Measurements from ENCODE around the gene S100A9.

S100A9 gene

DNA sequence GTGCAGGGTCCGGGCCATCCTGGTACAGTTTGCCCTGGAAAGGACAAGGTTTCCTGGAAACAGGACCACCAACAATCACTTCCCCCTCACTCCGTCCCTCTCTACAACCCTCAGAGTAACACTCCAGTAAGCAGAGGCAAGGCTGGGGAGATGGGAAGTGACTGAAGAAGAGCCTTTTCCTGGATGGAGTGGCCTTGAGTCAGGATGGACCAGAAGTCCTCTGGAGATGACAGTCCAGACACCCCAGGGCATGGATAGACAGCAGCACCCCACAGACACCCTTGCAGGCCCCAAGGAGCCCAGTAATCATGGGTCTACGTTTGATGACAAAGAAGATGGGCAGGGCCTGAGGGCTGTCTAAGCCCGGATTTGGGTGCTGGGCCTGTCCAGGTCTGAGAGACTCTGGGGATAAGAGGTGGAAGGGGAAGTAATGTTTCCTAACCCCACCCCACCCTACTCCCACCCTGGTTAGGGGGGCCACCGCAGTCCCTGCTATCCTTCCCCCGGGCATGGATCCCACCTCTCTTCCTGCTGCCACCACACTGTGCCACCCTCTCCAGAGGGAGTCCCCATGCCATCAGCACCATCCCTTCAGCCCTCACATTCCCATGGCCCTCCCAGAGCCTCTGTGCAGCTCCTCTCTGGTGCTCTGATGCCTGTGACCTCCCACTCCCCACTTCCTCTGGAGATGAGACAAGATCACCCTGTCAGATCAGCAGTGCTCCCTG, 40.4 kb downstream of the S100A9 start:
- TF ChIP-seq CTCF (IDR thresholded peaks at IDR 0.05) = no peak
- TF ChIP-seq ZFX (IDR thresholded peaks at IDR 0.05; ENCODE audit: borderline replicate concordance) = no peak
- no peak overlapping the region for H3K27ac ChIP-seq

DNA sequence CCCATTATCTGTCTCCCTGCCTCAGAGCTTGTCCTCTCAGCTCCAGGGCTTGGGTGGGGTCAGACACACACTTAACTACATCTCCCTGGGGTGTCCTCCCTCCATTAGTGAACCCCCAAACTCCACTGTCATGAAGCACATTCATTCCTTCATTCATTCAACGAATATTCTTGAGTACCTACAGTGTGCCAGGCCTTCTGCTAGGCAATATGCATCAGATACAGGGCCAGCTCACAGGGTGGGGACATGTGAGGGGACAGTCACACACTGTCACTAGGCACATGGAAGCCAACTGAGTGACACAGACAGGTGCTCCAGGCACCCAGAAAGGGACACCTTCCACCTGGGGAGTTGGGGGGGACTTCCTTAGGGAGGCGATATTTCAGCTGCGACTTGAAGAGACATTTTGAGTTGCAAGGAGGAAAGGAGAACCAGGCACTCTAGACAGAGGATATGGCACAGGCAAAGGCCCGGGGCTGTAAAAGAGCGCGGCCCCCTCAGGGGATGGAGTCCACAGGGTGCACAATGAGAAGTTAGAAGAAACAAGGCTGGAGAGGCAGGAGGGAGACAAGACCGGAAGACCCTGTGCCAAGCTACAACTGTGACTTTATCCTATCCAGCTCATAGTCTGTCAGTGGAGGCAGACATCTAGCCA, 41.9 kb downstream of the S100A9 start:
- TF ChIP-seq CTCF (IDR thresholded peaks at IDR 0.05) (no peak), ZFX (IDR thresholded peaks at IDR 0.05; ENCODE audit: borderline replicate concordance) (no peak)
- no peak overlapping the region for H3K27ac ChIP-seq

GRCh38 chr1:153400244-153400643, 42.6 kb downstream of the S100A9 start:
- no peak overlapping the region for H3K27ac ChIP-seq
- TF ChIP-seq ZFX (IDR thresholded peaks at IDR 0.05; ENCODE audit: borderline replicate concordance) (no peak), CTCF (IDR thresholded peaks at IDR 0.05) (no peak)

GRCh38 chr1:153401461-153401860, 43.8 kb downstream of the S100A9 start:
- H3K27ac ChIP-seq = no peak overlapping the region
- TF ChIP-seq ZFX (IDR thresholded peaks at IDR 0.05; ENCODE audit: borderline replicate concordance) = no peak
- no peak for TF ChIP-seq CTCF (IDR thresholded peaks at IDR 0.05)

DNA sequence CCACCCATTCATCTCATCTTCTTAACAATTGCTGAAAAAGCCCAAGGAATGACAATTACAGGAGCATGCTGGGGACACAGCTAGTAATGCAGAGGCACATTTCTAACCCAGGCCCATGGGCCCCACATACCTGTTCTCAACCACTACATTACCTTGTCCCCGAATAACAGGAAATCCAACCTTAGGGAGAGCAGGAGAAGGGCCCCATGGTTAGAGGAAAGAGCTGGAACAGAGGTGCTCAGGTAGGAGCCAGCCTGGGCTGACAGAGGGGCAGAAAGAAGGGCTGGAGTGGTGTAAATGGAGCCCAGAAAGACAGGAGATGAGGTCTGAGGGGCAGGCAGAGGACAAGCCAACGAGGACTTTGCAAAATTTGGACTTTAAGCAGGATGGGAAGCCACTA, 44.6 kb downstream of the S100A9 start:
- TF ChIP-seq CTCF (IDR thresholded peaks at IDR 0.05) (no peak), ZFX (IDR thresholded peaks at IDR 0.05; ENCODE audit: borderline replicate concordance) (no peak)
- H3K27ac ChIP-seq = no peak overlapping the region

- TF ChIP-seq CTCF (IDR thresholded peaks at IDR 0.05) = no peak
- TF ChIP-seq ZFX (IDR thresholded peaks at IDR 0.05; ENCODE audit: borderline replicate concordance) = no peak
- no peak overlapping the region for H3K27ac ChIP-seq
Observed at GRCh38 chr1:153403421-153404085, 45.9 kb downstream of the S100A9 start.
